SKM-1 (cell line): Measurements from ENCODE around the gene KIAA0040.
A peak's percentile ranks its signal among the peaks of the same experiment; 100 is the strongest.

Experiments used
- DNase-seq: peaks from one replicate; lab custom pipeline; 2025; ENCODE audit not compliant: unreplicated experiment; lab: John Stamatoyannopoulos, UW

Gene KIAA0040

GRCh38 chr1:175145899-175146528 lies 46.6 kb downstream of the KIAA0040 start:
- DNase-seq: no peak

GRCh38 chr1:175138579-175138978 lies 54.0 kb downstream of the KIAA0040 start:
- DNase-seq: no peak

- no peak for DNase-seq
Measured at GRCh38 chr1:175137369-175137768, 55.2 kb downstream of the KIAA0040 start.

- DNase-seq: no peak
Measured at GRCh38 chr1:175136246-175136645, 56.3 kb downstream of the KIAA0040 start.

GRCh38 chr1:175134500-175134899 lies 58.1 kb downstream of the KIAA0040 start:
- DNase-seq: no peak

- DNase-seq: no peak
Measured at GRCh38 chr1:175133673-175134435, 58.7 kb downstream of the KIAA0040 start.

- DNase-seq: no peak
Measured at GRCh38 chr1:175132436-175132835, 60.1 kb downstream of the KIAA0040 start.

- no peak for DNase-seq
Measured at GRCh38 chr1:175131095-175131494, 61.5 kb downstream of the KIAA0040 start.

- DNase-seq: no peak
Measured at GRCh38 chr1:175130649-175131045, 61.9 kb downstream of the KIAA0040 start.

- no peak for DNase-seq
Measured at GRCh38 chr1:175129997-175130648, 62.5 kb downstream of the KIAA0040 start.

GRCh38 chr1:175129644-175129996 lies 63.0 kb downstream of the KIAA0040 start:
- DNase-seq: peak; percentile 53

- no peak for DNase-seq
Measured at GRCh38 chr1:175129182-175129581, 63.4 kb downstream of the KIAA0040 start.

GRCh38 chr1:175128523-175128922 lies 64.1 kb downstream of the KIAA0040 start:
- no peak for DNase-seq

GRCh38 chr1:175127565-175127964 lies 65.0 kb downstream of the KIAA0040 start:
- peak; percentile 50 for DNase-seq

GRCh38 chr1:175126347-175126746 lies 66.2 kb downstream of the KIAA0040 start:
- DNase-seq: no peak

- DNase-seq: peak; percentile 78
Measured at GRCh38 chr1:175124861-175125260, 67.7 kb downstream of the KIAA0040 start.

GRCh38 chr1:175120511-175120910 lies 72.1 kb downstream of the KIAA0040 start:
- DNase-seq: no peak

GRCh38 chr1:175118375-175119367 lies 73.9 kb downstream of the KIAA0040 start:
- no peak for DNase-seq

- no peak for DNase-seq
Measured at GRCh38 chr1:175116903-175117302, 75.7 kb downstream of the KIAA0040 start.

- no peak for DNase-seq
Measured at GRCh38 chr1:175116210-175116798, 76.3 kb downstream of the KIAA0040 start.

GRCh38 chr1:175114996-175115395 lies 77.6 kb downstream of the KIAA0040 start:
- no peak for DNase-seq
